H9 (cell line): Measurements from ENCODE around the gene CREB5. TPM values are rescaled to one million over a fixed set of nuclear protein-coding genes. Genes with fewer than 3 reads are reported as not detected.

Experiments
- DNase-seq: peaks from one replicate; pipeline ENCODE4 v3.0.0-alpha.2; 2017
- H2AFZ ChIP-seq: one replicate; pipeline ENCODE4 v1.6.1; 2013; ENCODE audit warnings: mild to moderate bottlenecking, low read length, control low read depth, moderate library complexity
- H2AK5ac ChIP-seq: 2 replicates; pipeline ENCODE4 v1.6.1; 2013; ENCODE audit warnings: low read length, control low read depth, mixed read lengths; ENCODE audit not compliant: insufficient read length
- H2BK120ac ChIP-seq: one replicate; pipeline ENCODE4 v1.6.1; 2013; ENCODE audit warnings: low read depth, mild to moderate bottlenecking, low read length, control low read depth, inconsistent platforms; ENCODE audit not compliant: poor library complexity, severe bottlenecking
- H2BK12ac ChIP-seq: 2 replicates; pipeline ENCODE4 v1.6.1; 2013; ENCODE audit warnings: low read length, control low read depth, mixed read lengths, low read depth; ENCODE audit not compliant: insufficient read length
- H2BK15ac ChIP-seq: 2 replicates; pipeline ENCODE4 v1.6.1; 2013; ENCODE audit warnings: low read depth, low read length, control low read depth
- H2BK20ac ChIP-seq: one replicate; pipeline ENCODE4 v1.6.1; 2013; ENCODE audit warnings: low read depth, mild to moderate bottlenecking, low read length, control low read depth, inconsistent platforms; ENCODE audit not compliant: poor library complexity, severe bottlenecking
- H2BK5ac ChIP-seq: 2 replicates; pipeline ENCODE4 v1.6.1; 2013; ENCODE audit warnings: low read length, control low read depth, mixed read lengths; ENCODE audit not compliant: insufficient read length
- H3K14ac ChIP-seq: 2 replicates; pipeline ENCODE4 v1.6.1; 2013; ENCODE audit warnings: low read length, control low read depth; ENCODE audit not compliant: insufficient read depth
- H3K18ac ChIP-seq: 2 replicates; pipeline ENCODE4 v1.6.1; 2013; ENCODE audit warnings: low read depth, mild to moderate bottlenecking, mixed read lengths, low read length, control low read depth; ENCODE audit not compliant: insufficient read length
- H3K23ac ChIP-seq: 2 replicates; pipeline ENCODE4 v1.6.1; 2013; ENCODE audit warnings: low read length, control low read depth, mixed read lengths, low read depth; ENCODE audit not compliant: insufficient read length
- H3K23me2 ChIP-seq: 2 replicates; pipeline ENCODE4 v1.6.1; 2013; ENCODE audit warnings: low read depth, mild to moderate bottlenecking, mixed read lengths, low read length, control low read depth; ENCODE audit not compliant: insufficient read length, poor library complexity, severe bottlenecking
- H3K27ac ChIP-seq: 2 replicates; pipeline ENCODE4 v1.5.1; 2013; ENCODE audit warnings: low read length, control low read depth, mixed read lengths, low read depth; ENCODE audit not compliant: insufficient read length
- H3K27me3 ChIP-seq: 2 replicates; pipeline ENCODE4 v1.6.1; 2013; ENCODE audit warnings: low read length, control low read depth, inconsistent platforms; ENCODE audit not compliant: insufficient read depth
- H3K4ac ChIP-seq: 2 replicates; pipeline ENCODE4 v1.6.1; 2013; ENCODE audit warnings: low read depth, mild to moderate bottlenecking, control low read depth, inconsistent platforms, low read length, moderate library complexity
- H3K4me1 ChIP-seq: 2 replicates; pipeline ENCODE4 v1.6.1; 2013; ENCODE audit warnings: low read length, control low read depth, inconsistent platforms; ENCODE audit not compliant: insufficient read depth
- H3K4me2 ChIP-seq: 2 replicates; pipeline ENCODE4 v1.6.1; 2013; ENCODE audit warnings: low read length, control low read depth, mixed read lengths; ENCODE audit not compliant: insufficient read length, insufficient read depth
- H3K56ac ChIP-seq: 2 replicates; pipeline ENCODE4 v1.6.1; 2013; ENCODE audit warnings: low read depth, mild to moderate bottlenecking, mixed read lengths, low read length, control low read depth; ENCODE audit not compliant: insufficient read length
- H3K79me1 ChIP-seq: 2 replicates; pipeline ENCODE4 v1.6.1; 2013; ENCODE audit warnings: low read depth, mild to moderate bottlenecking, moderate library complexity, low read length, control low read depth, inconsistent platforms; ENCODE audit not compliant: insufficient read depth, poor library complexity, severe bottlenecking
- H3K79me2 ChIP-seq: 2 replicates; pipeline ENCODE4 v1.6.1; 2013; ENCODE audit warnings: low read length, control low read depth, inconsistent platforms; ENCODE audit not compliant: insufficient read depth
- H3K9ac ChIP-seq: 2 replicates; pipeline ENCODE4 v1.6.1; 2013; ENCODE audit warnings: low read length, control low read depth, mixed read lengths; ENCODE audit not compliant: insufficient read length; ENCODE audit errors: extremely low read depth
- H3K9me3 ChIP-seq: one replicate; pipeline ENCODE4 v1.6.1; 2013; ENCODE audit warnings: low read depth, low read length, inconsistent platforms; ENCODE audit not compliant: control insufficient read depth
- H3T11ph ChIP-seq: one replicate; pipeline ENCODE4 v1.6.1; 2013; ENCODE audit warnings: mild to moderate bottlenecking, low read length, control low read depth, inconsistent platforms
- H4K20me1 ChIP-seq: one replicate; pipeline ENCODE4 v1.6.1; 2013; ENCODE audit not compliant: control insufficient read depth, insufficient read length, insufficient read depth
- H4K5ac ChIP-seq: 2 replicates; pipeline ENCODE4 v1.6.1; 2013; ENCODE audit warnings: low read depth, mild to moderate bottlenecking, mixed read lengths, low read length, control low read depth; ENCODE audit not compliant: insufficient read length
- H4K8ac ChIP-seq: replicated peaks from 2 replicates; pipeline ENCODE4 v1.6.1; 2013; ENCODE audit warnings: low read length, control low read depth, mixed read lengths, low read depth; ENCODE audit not compliant: insufficient read length
- H4K91ac ChIP-seq: 2 replicates; pipeline ENCODE4 v1.6.1; 2013; ENCODE audit warnings: low read depth, mild to moderate bottlenecking, moderate library complexity, mixed read lengths, low read length, control low read depth; ENCODE audit not compliant: insufficient read length
- H3K27ac Mint-ChIP-seq, 3 experiments: 2 replicates in 2 of 3; 3 replicates in 1 of 3; pipeline ENCODE4 v1.8.0; 2020 to 2021; ENCODE audit warnings: mixed read lengths in 3 of 3, mild to moderate bottlenecking in 1 of 3, moderate library complexity in 1 of 3
- H3K27me3 Mint-ChIP-seq: 2 replicates; pipeline ENCODE4 v1.8.0; 2021; ENCODE audit warnings: low read depth, mild to moderate bottlenecking, moderate library complexity, mixed read lengths
- H3K36me3 Mint-ChIP-seq, 3 experiments: 2 replicates in 2 of 3; 3 replicates in 1 of 3; pipeline ENCODE4 v1.8.0; 2020 to 2021; ENCODE audit warnings: low read depth in 3 of 3, mixed read lengths in 3 of 3; ENCODE audit not compliant: insufficient read depth in 1 of 3
- H3K4me1 Mint-ChIP-seq, 2 experiments: 2 replicates each; pipeline ENCODE4 v1.8.0; 2020; ENCODE audit warnings: mixed read lengths in 2 of 2
- H3K4me3 Mint-ChIP-seq, 2 experiments: 2 replicates in 1 of 2; 3 replicates in 1 of 2; pipeline ENCODE4 v1.8.0; 2020 to 2021; ENCODE audit warnings: mild to moderate bottlenecking in 2 of 2, mixed read lengths in 2 of 2, moderate library complexity in 1 of 2
- H3K9me3 Mint-ChIP-seq, 2 experiments: 2 replicates in 1 of 2; 3 replicates in 1 of 2; pipeline ENCODE4 v1.8.0; 2020; ENCODE audit warnings: mild to moderate bottlenecking in 2 of 2, mixed read lengths in 2 of 2, moderate library complexity in 1 of 2
- CTCF ChIP-seq: fragments of 200-600 bp; sonication (generic); conservative IDR thresholded peaks from 3 replicates; pipeline ENCODE4 v1.8.0; 2021; ENCODE audit warnings: antibody characterized with exemption, mild to moderate bottlenecking
- WGBS: extraction: QIAGEN DNeasy Blood & Tissue Kit; methylation state at CpG from one replicate; pipeline ENCODE4 v1.1.7; 2013; ENCODE audit warnings: missing lambda C conversion rate, low lambda C conversion rate, mixed read lengths; ENCODE audit not compliant: insufficient read length; ENCODE audit errors: extremely low coverage; 5-methylcytosine and 5-hydroxymethylcytosine counted together
- total RNA-seq: library from RNA; stranded (reverse); gene quantifications from 2 replicates; pipeline ENCODE4 v1.2.1, GENCODE V29; 2021

The CREB5 gene
- total RNA-seq, 1 experiment from 2014 or later: 4.0 TPM

- Histone ChIP-seq H4K5ac (no peak overlapping the region), H3K18ac (no peak overlapping the region), H3K23me2 (no peaks in the 10 kb centered on the region), H4K20me1 (no peaks in the 10 kb centered on the region), H3K14ac (no peak overlapping the region), H2BK20ac (no peak overlapping the region), H3K56ac (no peak overlapping the region), H3K79me1 (no peaks in the 10 kb centered on the region), H4K8ac (no peak overlapping the region), H2BK12ac (no peak overlapping the region), H3K4me1 (no peaks in the 10 kb centered on the region), H3K27ac (no peak overlapping the region), H3K23ac (no peak overlapping the region), H2BK15ac (no peak overlapping the region), H2AFZ (no peak overlapping the region), H3K4me2 (no peak overlapping the region), H2BK5ac (no peak overlapping the region), H4K91ac (no peak overlapping the region), H3K27me3 (no peaks in the 10 kb centered on the region), H3K9me3 (no peaks in the 10 kb centered on the region), H3K79me2 (no peaks in the 10 kb centered on the region), H3K9ac (no peak overlapping the region), H3K4ac (no peak overlapping the region), H3T11ph (no peak overlapping the region), H2BK120ac (no peak overlapping the region), H2AK5ac (no peak overlapping the region)
- Mint-ChIP-seq H3K27ac (no peak overlapping the region), H3K36me3 (peaks cover 0 to 12% (median 9%) of the 10 kb centered on the region in 3 experiments; a peak in 4 of 7 replicates), H3K4me3 (no peak overlapping the region), H3K4me1 (no peaks in the 10 kb centered on the region), H3K9me3 (peaks cover 7 to 10% of the 10 kb centered on the region in 2 experiments), H3K27me3 (peaks cover 2% of the 10 kb centered on the region; the same call in 1 of the 2 replicates)
- no peak for TF ChIP-seq CTCF
- DNase-seq: no peak
- no CpG with 5 or more reads among the region's 1 CpG for WGBS
Measured at GRCh38 chr7:28656529-28656928, 244.2 kb downstream of the CREB5 start.
